Trophoblast cell (in vitro differentiated cells and primary cell): ENCODE results near the gene SLC30A4.
A peak's percentile ranks its signal among the peaks of the same experiment; 100 is the strongest.

ENCODE experiments used
- DNase-seq, 2 donors: peaks; one replicate each; pipeline ENCODE4 v3.0.0-alpha.2; 2016
- H2AFZ ChIP-seq: 2 replicates; pipeline ENCODE4 v1.6.1; 2013; ENCODE audit warnings: low read length, moderate library complexity, mild to moderate bottlenecking; ENCODE audit not compliant: insufficient read depth, poor library complexity
- H2AK5ac ChIP-seq: 2 replicates; pipeline ENCODE4 v1.6.1; 2013; ENCODE audit warnings: mild to moderate bottlenecking, low read length
- H2BK120ac ChIP-seq: 2 replicates; pipeline ENCODE4 v1.6.1; 2013; ENCODE audit warnings: low read length, mild to moderate bottlenecking, moderate library complexity; ENCODE audit not compliant: insufficient read depth, poor library complexity
- H2BK12ac ChIP-seq: 2 replicates; pipeline ENCODE4 v1.6.1; 2013; ENCODE audit warnings: mild to moderate bottlenecking, low read length, moderate library complexity
- H2BK5ac ChIP-seq: 2 replicates; pipeline ENCODE4 v1.6.1; 2013; ENCODE audit warnings: low read length, low read depth, moderate library complexity, mild to moderate bottlenecking; ENCODE audit not compliant: poor library complexity
- H3K14ac ChIP-seq: 2 replicates; pipeline ENCODE4 v1.6.1; 2013; ENCODE audit warnings: mild to moderate bottlenecking, low read length
- H3K18ac ChIP-seq: 2 replicates; pipeline ENCODE4 v1.6.1; 2013; ENCODE audit warnings: mild to moderate bottlenecking, low read length
- H3K23ac ChIP-seq: 2 replicates; pipeline ENCODE4 v1.6.1; 2013; ENCODE audit warnings: low read length
- H3K27ac ChIP-seq: 2 replicates; pipeline ENCODE4 v1.5.1; 2013; ENCODE audit warnings: low read depth, mild to moderate bottlenecking, inconsistent platforms, low read length, moderate library complexity
- H3K27me3 ChIP-seq: 2 replicates; pipeline ENCODE4 v1.6.1; 2013; ENCODE audit warnings: inconsistent platforms, mild to moderate bottlenecking, low read length, moderate library complexity; ENCODE audit not compliant: insufficient read depth
- H3K36me3 ChIP-seq, 2 experiments: 1 replicate in 1 of 2; 2 replicates in 1 of 2; pipeline ENCODE4 v1.6.1; 2013; ENCODE audit warnings: low read length in 2 of 2, mild to moderate bottlenecking in 2 of 2, moderate library complexity in 1 of 2; ENCODE audit not compliant: insufficient read depth in 2 of 2, control insufficient read depth in 1 of 2
- H3K4ac ChIP-seq: 2 replicates; pipeline ENCODE4 v1.6.1; 2013; ENCODE audit warnings: low read depth, mild to moderate bottlenecking, low read length, moderate library complexity
- H3K4me1 ChIP-seq, 2 experiments: 1 replicate in 1 of 2; 2 replicates in 1 of 2; pipeline ENCODE4 v1.6.1; 2013; ENCODE audit warnings: low read length in 2 of 2, mild to moderate bottlenecking in 2 of 2, moderate library complexity in 1 of 2; ENCODE audit not compliant: insufficient read depth in 2 of 2, control insufficient read depth in 1 of 2
- H3K4me2 ChIP-seq: 2 replicates; pipeline ENCODE4 v1.6.1; 2013; ENCODE audit warnings: inconsistent platforms, mild to moderate bottlenecking, low read length, moderate library complexity
- H3K4me3 ChIP-seq: 2 replicates; pipeline ENCODE4 v1.5.1; 2013; ENCODE audit warnings: mild to moderate bottlenecking, low read depth, low read length, inconsistent platforms
- H3K79me1 ChIP-seq: one replicate; pipeline ENCODE4 v1.6.1; 2013; ENCODE audit warnings: low read length
- H3K79me2 ChIP-seq: 2 replicates; pipeline ENCODE4 v1.6.1; 2013; ENCODE audit warnings: low read length, mild to moderate bottlenecking; ENCODE audit not compliant: control insufficient read depth, insufficient read depth, poor library complexity
- H3K9ac ChIP-seq: 2 replicates; pipeline ENCODE4 v1.6.1; 2013; ENCODE audit warnings: mild to moderate bottlenecking, low read length
- H3K9me3 ChIP-seq: 2 replicates; pipeline ENCODE4 v1.6.1; 2013; ENCODE audit warnings: low read depth, mild to moderate bottlenecking, control low read depth, inconsistent platforms, low read length; ENCODE audit not compliant: insufficient read depth
- H4K12ac ChIP-seq: 2 replicates; pipeline ENCODE4 v1.6.1; 2013; ENCODE audit warnings: low read depth, mild to moderate bottlenecking, low read length, moderate library complexity
- H4K8ac ChIP-seq: 2 replicates; pipeline ENCODE4 v1.6.1; 2013; ENCODE audit warnings: low read depth, mild to moderate bottlenecking, low read length, moderate library complexity
- H4K91ac ChIP-seq: one replicate; pipeline ENCODE4 v1.6.1; 2013; ENCODE audit warnings: low read depth, mild to moderate bottlenecking, low read length, moderate library complexity
- WGBS: extraction: QIAGEN DNeasy Blood & Tissue Kit; methylation state at CpG from one replicate; pipeline ENCODE4 v1.1.7; 2013; ENCODE audit warnings: missing lambda C conversion rate; ENCODE audit not compliant: insufficient read length, insufficient coverage; ENCODE audit errors: extremely low coverage; 5-methylcytosine and 5-hydroxymethylcytosine counted together

The SLC30A4 gene

DNA sequence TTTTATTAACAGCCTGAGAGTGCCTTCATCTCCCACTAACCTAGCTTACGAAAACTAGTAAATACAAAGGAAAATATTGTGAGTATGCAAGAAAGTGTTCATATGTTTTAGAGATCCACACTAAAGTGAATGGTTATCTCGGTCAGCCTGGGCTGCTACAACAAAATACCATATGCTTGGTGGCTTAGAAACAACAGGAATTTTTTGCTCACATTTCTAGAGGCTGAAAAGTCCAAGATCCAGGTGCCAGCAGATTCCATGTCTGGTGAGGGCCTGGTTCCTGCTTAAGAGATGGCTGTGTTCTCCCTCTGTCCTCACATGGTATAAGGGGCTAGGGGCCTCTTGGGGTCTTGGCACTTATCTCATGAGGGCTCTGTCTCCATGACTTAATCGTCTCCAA lies 20.5 kb upstream of the SLC30A4 start:
- no peaks in the 10 kb centered on the region for H3K79me2 ChIP-seq
- no peak overlapping the region for H3K9ac ChIP-seq
- H3K36me3 ChIP-seq: no peaks in the 10 kb centered on the region
- H3K9me3 ChIP-seq: no peaks in the 10 kb centered on the region
- H4K12ac ChIP-seq: no peak overlapping the region
- H2BK12ac ChIP-seq: no peak overlapping the region
- no peak overlapping the region for H3K23ac ChIP-seq
- H3K14ac ChIP-seq: no peak overlapping the region
- H2BK5ac ChIP-seq: no peak overlapping the region
- H3K79me1 ChIP-seq: no peaks in the 10 kb centered on the region
- H3K4me2 ChIP-seq: no peak overlapping the region
- no peak overlapping the region for H3K18ac ChIP-seq
- no peaks in the 10 kb centered on the region for H3K27me3 ChIP-seq
- no peaks in the 10 kb centered on the region for H3K4me1 ChIP-seq
- no peak overlapping the region for H2BK120ac ChIP-seq
- no CpG with 5 or more reads among the region's 3 CpGs for whole genome bisulfite sequencing
- no peak overlapping the region for H2AK5ac ChIP-seq
- no peak overlapping the region for H2AFZ ChIP-seq
- H3K4me3 ChIP-seq: no peak overlapping the region
- H3K27ac ChIP-seq: no peak overlapping the region
- H4K8ac ChIP-seq: no peak overlapping the region
- H4K91ac ChIP-seq: no peak overlapping the region
- peak; percentile 93 to 95 for DNase-seq
- H3K4ac ChIP-seq: no peak overlapping the region

DNA sequence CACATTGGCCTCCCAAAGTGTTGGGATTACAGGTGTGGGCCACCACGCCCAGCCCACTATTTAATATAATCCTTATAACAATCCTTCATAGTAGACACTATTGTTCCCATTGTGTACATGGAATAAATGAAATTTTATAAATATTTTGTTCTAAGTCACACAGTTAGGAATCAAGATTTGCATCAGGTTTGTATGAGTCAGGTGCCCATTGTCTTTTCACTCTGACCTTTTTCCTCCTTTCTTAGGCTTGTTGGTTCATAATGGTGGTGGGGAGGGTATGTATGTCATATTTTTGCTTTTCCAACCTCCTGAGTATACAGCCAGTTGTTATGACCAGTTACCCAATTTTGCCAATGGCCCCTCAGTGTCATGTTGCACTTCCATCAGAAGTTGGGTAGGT lies 18.0 kb upstream of the SLC30A4 start:
- Histone ChIP-seq H3K9me3 (no peaks in the 10 kb centered on the region), H4K12ac (no peak overlapping the region), H3K23ac (no peak overlapping the region), H2BK12ac (no peak overlapping the region), H3K4me2 (no peak overlapping the region), H2BK5ac (no peak overlapping the region), H3K18ac (no peak overlapping the region), H3K27ac (no peak overlapping the region), H2AK5ac (no peak overlapping the region), H2AFZ (no peak overlapping the region), H3K9ac (no peak overlapping the region), H3K4ac (no peak overlapping the region), H3K79me1 (no peaks in the 10 kb centered on the region), H3K36me3 (no peaks in the 10 kb centered on the region), H3K27me3 (no peaks in the 10 kb centered on the region), H3K14ac (no peak overlapping the region), H4K91ac (no peak overlapping the region), H2BK120ac (no peak overlapping the region), H3K79me2 (no peaks in the 10 kb centered on the region), H4K8ac (no peak overlapping the region), H3K4me3 (no peak overlapping the region), H3K4me1 (no peaks in the 10 kb centered on the region)
- no CpG with 5 or more reads among the region's 1 CpG for WGBS
- DNase-seq: peak; percentile 56 to 81

DNA sequence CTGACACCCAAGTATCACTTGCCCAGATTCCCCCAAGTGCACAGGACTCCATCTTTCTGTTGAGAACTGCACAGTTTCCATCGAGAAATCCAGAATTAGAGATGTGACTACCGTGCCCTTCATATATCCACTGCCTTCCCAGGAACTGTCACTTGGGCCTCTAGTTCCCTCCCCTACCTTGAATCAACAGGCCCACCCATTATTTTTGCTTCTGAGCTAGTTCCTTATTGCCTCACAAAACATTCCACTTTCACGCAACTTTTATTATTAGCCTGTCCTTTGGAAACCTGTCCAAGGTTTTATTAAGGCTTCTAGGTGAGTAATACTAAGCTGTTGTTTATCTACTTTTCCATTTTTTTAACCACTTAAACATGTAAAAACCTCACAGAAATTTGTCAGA lies 17.1 kb upstream of the SLC30A4 start:
- Histone ChIP-seq H3K23ac (no peak overlapping the region), H2AK5ac (no peak overlapping the region), H3K9me3 (no peaks in the 10 kb centered on the region), H3K27ac (no peak overlapping the region), H3K9ac (no peak overlapping the region), H4K12ac (no peak overlapping the region), H3K27me3 (no peaks in the 10 kb centered on the region), H4K91ac (no peak overlapping the region), H4K8ac (no peak overlapping the region), H3K36me3 (no peaks in the 10 kb centered on the region), H2BK120ac (no peak overlapping the region), H2BK5ac (no peak overlapping the region), H3K4me3 (no peak overlapping the region), H3K4ac (no peak overlapping the region), H3K14ac (no peak overlapping the region), H3K4me1 (no peaks in the 10 kb centered on the region), H3K4me2 (no peak overlapping the region), H2AFZ (no peak overlapping the region), H3K18ac (no peak overlapping the region), H2BK12ac (no peak overlapping the region), H3K79me2 (no peaks in the 10 kb centered on the region), H3K79me1 (no peaks in the 10 kb centered on the region)
- no CpG with 5 or more reads among the region's 3 CpGs for WGBS
- peak in 1 of 2 donors; percentile 27 for DNase-seq

DNA sequence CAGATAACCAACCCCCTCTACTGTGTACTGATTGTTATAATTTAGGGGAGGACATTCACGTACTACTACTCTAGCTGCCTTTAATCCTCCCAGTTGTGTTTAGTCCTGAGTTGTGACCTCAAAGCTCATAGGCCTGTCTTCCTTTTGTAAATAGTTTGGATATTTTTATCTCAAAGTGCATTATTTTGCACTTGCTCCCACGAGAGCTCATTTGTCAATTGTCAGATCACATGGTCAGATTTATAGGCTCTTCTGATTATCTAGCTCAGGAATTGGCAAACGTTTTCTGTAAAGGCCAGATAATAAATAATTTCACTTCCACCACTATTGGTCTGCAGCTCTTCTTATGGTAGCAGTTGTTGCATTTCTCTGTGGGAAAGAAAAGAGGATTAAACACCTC lies 14.4 kb upstream of the SLC30A4 start:
- no peaks in the 10 kb centered on the region for H3K27me3 ChIP-seq
- no peaks in the 10 kb centered on the region for H3K36me3 ChIP-seq
- H3K27ac ChIP-seq: no peak overlapping the region
- no peak for DNase-seq
- no peak overlapping the region for H2AK5ac ChIP-seq
- no peak overlapping the region for H4K91ac ChIP-seq
- H3K9ac ChIP-seq: no peak overlapping the region
- H2BK120ac ChIP-seq: no peak overlapping the region
- H2BK5ac ChIP-seq: no peak overlapping the region
- no CpG with 5 or more reads among the region's 3 CpGs for WGBS
- no peak overlapping the region for H2AFZ ChIP-seq
- no peaks in the 10 kb centered on the region for H3K79me1 ChIP-seq
- H3K23ac ChIP-seq: no peak overlapping the region
- H3K4me2 ChIP-seq: no peak overlapping the region
- H2BK12ac ChIP-seq: no peak overlapping the region
- no peak overlapping the region for H4K8ac ChIP-seq
- H3K4me3 ChIP-seq: no peak overlapping the region
- H3K4me1 ChIP-seq: peaks cover 0 to 6% of the 10 kb centered on the region in 2 experiments
- no peak overlapping the region for H3K18ac ChIP-seq
- H3K79me2 ChIP-seq: no peaks in the 10 kb centered on the region
- H4K12ac ChIP-seq: no peak overlapping the region
- no peaks in the 10 kb centered on the region for H3K9me3 ChIP-seq
- H3K14ac ChIP-seq: no peak overlapping the region
- H3K4ac ChIP-seq: no peak overlapping the region
